Measurements from ENCODE around the gene CTTNBP2NL.

The CTTNBP2NL gene, protein sequence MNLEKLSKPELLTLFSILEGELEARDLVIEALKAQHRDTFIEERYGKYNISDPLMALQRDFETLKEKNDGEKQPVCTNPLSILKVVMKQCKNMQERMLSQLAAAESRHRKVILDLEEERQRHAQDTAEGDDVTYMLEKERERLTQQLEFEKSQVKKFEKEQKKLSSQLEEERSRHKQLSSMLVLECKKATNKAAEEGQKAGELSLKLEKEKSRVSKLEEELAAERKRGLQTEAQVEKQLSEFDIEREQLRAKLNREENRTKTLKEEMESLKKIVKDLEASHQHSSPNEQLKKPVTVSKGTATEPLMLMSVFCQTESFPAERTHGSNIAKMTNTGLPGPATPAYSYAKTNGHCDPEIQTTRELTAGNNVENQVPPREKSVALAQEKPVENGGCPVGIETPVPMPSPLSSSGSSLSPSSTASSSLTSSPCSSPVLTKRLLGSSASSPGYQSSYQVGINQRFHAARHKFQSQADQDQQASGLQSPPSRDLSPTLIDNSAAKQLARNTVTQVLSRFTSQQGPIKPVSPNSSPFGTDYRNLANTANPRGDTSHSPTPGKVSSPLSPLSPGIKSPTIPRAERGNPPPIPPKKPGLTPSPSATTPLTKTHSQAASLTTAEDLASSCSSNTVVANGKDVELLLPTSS

GRCh38 chr1:112395821-112396652, at the start of gene CTTNBP2NL:
Gene CTTNBP2NL (plus strand): TSS chr1:112396214. CDS start chr1:112416166, 19,952 bp downstream.
- peak; percentile 81 for DNase-seq (ENCODE audit: low spot score)
- Mint-ChIP-seq H3K4me1 (ENCODE audit: low read depth) (peaks cover 29% of the 10 kb centered on the region), H3K9me3 (no peaks in the 10 kb centered on the region), H3K27ac (no peak within 1 kb of the TSS), H3K4me3 (peak within 1 kb of the TSS; percentile 87), H3K27me3 (ENCODE audit: low read depth) (peaks cover 15% of the 10 kb centered on the region), H3K36me3 (ENCODE audit: low read depth) (no peaks in the 10 kb centered on the region)

DNA sequence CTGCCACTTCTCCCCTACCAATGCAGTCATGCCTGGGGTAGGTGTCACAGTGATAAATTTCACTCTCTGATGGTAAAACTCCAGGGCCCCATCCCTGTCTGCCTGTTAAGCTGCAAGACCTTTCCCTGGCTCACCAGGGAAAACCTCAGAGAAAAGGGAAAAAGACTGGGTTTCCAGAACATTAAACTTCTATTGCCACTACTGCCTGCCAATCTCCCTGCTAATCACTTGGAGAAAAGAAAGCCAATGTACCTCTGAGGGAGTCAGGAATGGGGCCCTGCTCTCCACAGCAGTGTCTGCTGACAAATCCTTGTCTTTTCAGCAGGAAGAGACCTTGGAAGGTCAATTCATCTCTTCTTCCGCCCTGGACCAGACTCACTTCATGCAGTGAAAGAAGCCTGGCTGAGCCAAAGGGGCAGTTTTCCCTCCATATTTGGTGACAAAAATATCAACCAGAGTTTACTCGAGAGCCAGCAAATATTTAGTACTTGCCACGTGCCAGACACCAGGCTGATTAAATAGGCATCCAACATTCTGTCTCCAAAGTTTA, 49.1 kb upstream of the CTTNBP2NL start:
- Mint-ChIP-seq H3K4me3 (no peak overlapping the region), H3K27ac (no peak overlapping the region), H3K9me3 (peaks cover 6% of the 10 kb centered on the region)

GRCh38 chr1:112356765-112357164, 39.2 kb upstream of the CTTNBP2NL start:
- Mint-ChIP-seq H3K27me3 (ENCODE audit: low read depth) (peaks cover 31% of the 10 kb centered on the region), H3K4me1 (ENCODE audit: low read depth) (no peaks in the 10 kb centered on the region), H3K36me3 (ENCODE audit: low read depth) (no peaks in the 10 kb centered on the region), H3K4me3 (no peak overlapping the region), H3K9me3 (no peaks in the 10 kb centered on the region), H3K27ac (no peak overlapping the region)
- DNase-seq (ENCODE audit: low spot score) = no peak

More for the DNA sequence above, 49.1 kb upstream of the CTTNBP2NL start:
- H3K27me3 Mint-ChIP-seq (ENCODE audit: low read depth) = peaks cover 7% of the 10 kb centered on the region
- H3K4me1 Mint-ChIP-seq (ENCODE audit: low read depth) = peaks cover 17% of the 10 kb centered on the region
- H3K36me3 Mint-ChIP-seq (ENCODE audit: low read depth) = no peaks in the 10 kb centered on the region
- no peak for DNase-seq (ENCODE audit: low spot score)

DNA sequence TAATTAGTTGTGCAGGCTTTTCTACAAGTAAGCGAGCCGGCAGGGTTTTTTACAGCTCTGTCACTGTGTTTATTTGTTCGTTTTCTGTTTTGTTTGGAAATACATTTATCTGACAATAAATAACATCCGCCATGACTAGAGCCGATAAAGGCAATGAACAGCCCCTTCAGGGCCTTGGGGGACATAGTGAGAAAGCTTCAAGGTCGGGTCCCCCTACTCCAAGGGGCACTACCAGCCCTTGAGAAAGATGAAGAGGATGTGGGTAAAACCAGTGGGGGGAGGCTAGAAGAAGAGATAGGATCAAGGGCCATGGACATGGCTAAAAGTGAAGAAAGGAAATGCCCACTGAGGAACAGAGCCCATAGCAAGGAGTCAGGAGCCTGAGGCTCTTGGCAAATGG, 38.5 kb upstream of the CTTNBP2NL start:
- no peak overlapping the region for H3K4me3 Mint-ChIP-seq
- no peaks in the 10 kb centered on the region for H3K9me3 Mint-ChIP-seq
- peaks cover 31% of the 10 kb centered on the region for H3K27me3 Mint-ChIP-seq (ENCODE audit: low read depth)
- H3K36me3 Mint-ChIP-seq (ENCODE audit: low read depth) = no peaks in the 10 kb centered on the region
- DNase-seq (ENCODE audit: low spot score) = no peak
- H3K4me1 Mint-ChIP-seq (ENCODE audit: low read depth) = no peaks in the 10 kb centered on the region
- no peak overlapping the region for H3K27ac Mint-ChIP-seq

DNA sequence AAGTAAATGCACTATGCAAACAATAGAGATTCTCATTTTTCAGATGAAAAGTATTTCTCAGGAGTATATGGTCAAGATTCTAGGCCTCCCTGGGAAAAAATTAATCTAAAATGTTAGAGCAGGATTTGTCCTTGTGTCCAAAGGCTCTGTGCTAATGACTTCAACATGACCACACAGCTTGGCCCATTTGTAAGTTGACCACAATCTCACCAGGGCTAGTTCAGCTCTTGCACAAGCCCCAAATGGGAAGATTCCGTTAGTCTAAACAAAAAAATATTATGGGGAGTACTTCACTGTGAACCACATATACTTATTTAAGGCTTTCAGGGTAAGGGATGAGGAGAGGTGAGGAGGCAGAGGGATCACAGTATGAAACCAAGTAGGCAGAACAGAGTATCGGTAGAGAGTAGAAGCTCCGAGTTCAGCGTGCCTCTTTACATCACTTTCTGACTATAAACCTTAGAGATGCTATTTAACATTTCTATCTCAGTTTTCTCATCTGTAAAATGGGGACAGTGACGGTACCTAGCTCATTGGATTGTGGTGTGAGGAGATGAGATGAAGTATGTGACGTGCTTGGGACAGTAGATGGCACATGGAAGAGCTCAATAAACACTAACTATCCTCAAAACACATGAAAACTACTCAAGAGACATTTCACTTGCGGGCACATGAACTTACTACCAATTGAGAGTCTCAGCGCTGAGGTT, 37.8 kb upstream of the CTTNBP2NL start:
- H3K27me3 Mint-ChIP-seq (ENCODE audit: low read depth) = peaks cover 33% of the 10 kb centered on the region
- no peaks in the 10 kb centered on the region for H3K36me3 Mint-ChIP-seq (ENCODE audit: low read depth)
- no peak for DNase-seq (ENCODE audit: low spot score)
- H3K4me1 Mint-ChIP-seq (ENCODE audit: low read depth) = no peaks in the 10 kb centered on the region
- no peak overlapping the region for H3K4me3 Mint-ChIP-seq
- H3K27ac Mint-ChIP-seq = no peak overlapping the region
- no peaks in the 10 kb centered on the region for H3K9me3 Mint-ChIP-seq

DNA sequence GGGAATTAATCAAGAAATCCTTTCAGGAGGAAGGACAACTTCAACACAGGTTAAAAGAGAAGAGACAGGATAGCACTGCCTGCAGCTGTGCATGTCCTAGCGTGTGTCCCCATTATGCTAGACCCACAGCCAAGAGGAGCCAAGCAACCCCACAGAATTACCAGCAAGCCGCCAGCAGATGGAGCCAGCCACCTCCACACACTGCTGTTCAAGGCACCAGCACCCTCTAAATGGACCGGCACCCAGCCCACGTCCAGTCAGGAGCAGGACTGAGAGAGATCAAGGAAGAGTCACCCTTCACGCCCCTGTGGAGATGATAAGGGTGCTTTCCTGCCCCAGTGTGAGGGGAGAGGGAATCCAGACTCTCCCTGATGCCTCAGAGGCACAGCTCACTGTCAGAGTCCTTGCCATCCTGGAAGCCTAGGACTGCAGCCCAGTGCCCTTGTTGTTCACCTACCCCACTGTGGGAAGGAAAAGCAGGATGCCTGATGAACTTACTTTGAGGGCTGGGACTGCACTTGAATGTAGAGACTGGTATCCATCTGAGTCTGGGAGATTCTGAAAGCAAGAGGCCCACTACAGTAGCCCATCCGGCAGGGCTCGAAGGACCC, 37.1 kb upstream of the CTTNBP2NL start:
- Mint-ChIP-seq H3K36me3 (ENCODE audit: low read depth) (no peaks in the 10 kb centered on the region), H3K4me3 (no peak overlapping the region), H3K27me3 (ENCODE audit: low read depth) (peaks cover 35% of the 10 kb centered on the region), H3K4me1 (ENCODE audit: low read depth) (no peaks in the 10 kb centered on the region), H3K9me3 (no peaks in the 10 kb centered on the region), H3K27ac (no peak overlapping the region)
- no peak for DNase-seq (ENCODE audit: low spot score)

DNA sequence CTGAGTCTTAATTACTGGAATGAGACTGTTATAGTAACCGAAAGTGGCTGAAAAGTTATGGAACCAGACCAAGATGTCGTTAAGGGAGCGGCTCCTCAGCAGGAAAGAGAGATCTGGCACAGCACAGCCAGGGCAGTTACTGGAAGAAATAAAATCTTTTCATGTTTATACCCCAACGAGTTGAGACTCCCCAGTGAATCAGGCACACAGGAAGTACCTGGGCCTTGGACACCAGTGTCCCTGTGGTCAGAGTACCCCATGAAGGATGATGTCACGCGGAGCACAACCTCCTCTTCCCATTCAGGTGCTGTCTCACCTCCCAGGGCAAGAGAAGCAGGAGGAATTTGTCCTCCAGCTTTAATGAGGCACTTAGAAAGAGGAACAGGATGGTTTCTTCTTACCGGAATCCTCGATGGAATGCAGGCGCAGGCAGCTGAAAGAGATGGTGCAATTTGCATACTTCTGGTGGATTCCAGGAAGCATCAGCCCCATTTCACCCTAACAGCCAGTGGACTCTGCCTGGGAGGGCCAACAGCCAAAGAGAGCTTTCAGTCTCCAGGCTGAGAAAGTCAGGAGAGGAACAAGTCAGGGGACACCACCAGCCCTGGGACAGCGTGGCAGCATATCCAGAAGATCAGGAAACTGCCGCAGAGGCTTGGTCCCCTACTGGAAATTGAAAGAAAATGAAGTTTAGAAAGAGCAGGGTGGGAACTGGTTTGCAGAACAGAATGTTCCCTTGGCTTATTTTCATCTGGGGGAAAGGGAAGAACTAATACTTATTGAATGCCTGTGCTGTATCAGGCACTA, 35.9 kb upstream of the CTTNBP2NL start:
- DNase-seq (ENCODE audit: low spot score) = no peak
- H3K36me3 Mint-ChIP-seq (ENCODE audit: low read depth) = no peaks in the 10 kb centered on the region
- H3K9me3 Mint-ChIP-seq = no peaks in the 10 kb centered on the region

DNA sequence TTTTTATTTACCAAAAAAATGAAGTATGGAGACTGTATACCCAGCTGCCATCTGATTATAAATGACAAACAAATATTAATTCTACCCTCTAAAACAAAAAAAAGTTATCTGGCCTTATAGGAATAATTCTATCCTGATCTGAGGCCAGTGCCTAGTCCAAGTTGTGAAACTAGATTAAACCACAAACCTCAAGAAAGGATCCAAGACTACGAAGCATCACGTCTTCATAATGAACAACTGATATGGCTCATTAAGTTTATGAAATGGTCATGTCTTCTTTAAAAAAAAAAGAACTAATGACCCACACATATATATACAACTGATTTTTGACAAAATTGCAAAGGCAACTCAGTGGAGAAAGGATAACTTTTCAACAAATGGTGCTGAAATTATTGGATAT, 32.4 kb upstream of the CTTNBP2NL start:
- no peak for DNase-seq (ENCODE audit: low spot score)
- Mint-ChIP-seq H3K27ac (no peak overlapping the region), H3K4me3 (no peak overlapping the region)

More for the DNA sequence above, 35.9 kb upstream of the CTTNBP2NL start:
- Mint-ChIP-seq H3K4me1 (ENCODE audit: low read depth) (no peaks in the 10 kb centered on the region), H3K27me3 (ENCODE audit: low read depth) (peaks cover 39% of the 10 kb centered on the region), H3K4me3 (no peak overlapping the region), H3K27ac (no peak overlapping the region)

GRCh38 chr1:112368198-112368597, 27.8 kb upstream of the CTTNBP2NL start:
- H3K9me3 Mint-ChIP-seq = no peaks in the 10 kb centered on the region
- peaks cover 32% of the 10 kb centered on the region for H3K27me3 Mint-ChIP-seq (ENCODE audit: low read depth)
- no peaks in the 10 kb centered on the region for H3K36me3 Mint-ChIP-seq (ENCODE audit: low read depth)
- H3K4me3 Mint-ChIP-seq = no peak overlapping the region
- no peak overlapping the region for H3K27ac Mint-ChIP-seq
- DNase-seq (ENCODE audit: low spot score) = no peak
- H3K4me1 Mint-ChIP-seq (ENCODE audit: low read depth) = no peaks in the 10 kb centered on the region

More for the DNA sequence above, 32.4 kb upstream of the CTTNBP2NL start:
- H3K4me1 Mint-ChIP-seq (ENCODE audit: low read depth) = no peaks in the 10 kb centered on the region
- peaks cover 41% of the 10 kb centered on the region for H3K27me3 Mint-ChIP-seq (ENCODE audit: low read depth)
- no peaks in the 10 kb centered on the region for H3K36me3 Mint-ChIP-seq (ENCODE audit: low read depth)
- H3K9me3 Mint-ChIP-seq = no peaks in the 10 kb centered on the region

GRCh38 chr1:112369392-112370285, 26.4 kb upstream of the CTTNBP2NL start:
- Mint-ChIP-seq H3K27ac (no peak overlapping the region), H3K9me3 (no peaks in the 10 kb centered on the region), H3K27me3 (ENCODE audit: low read depth) (peaks cover 34% of the 10 kb centered on the region), H3K4me1 (ENCODE audit: low read depth) (no peaks in the 10 kb centered on the region), H3K36me3 (ENCODE audit: low read depth) (no peaks in the 10 kb centered on the region), H3K4me3 (no peak overlapping the region)
- DNase-seq (ENCODE audit: low spot score) = peak; percentile 73

DNA sequence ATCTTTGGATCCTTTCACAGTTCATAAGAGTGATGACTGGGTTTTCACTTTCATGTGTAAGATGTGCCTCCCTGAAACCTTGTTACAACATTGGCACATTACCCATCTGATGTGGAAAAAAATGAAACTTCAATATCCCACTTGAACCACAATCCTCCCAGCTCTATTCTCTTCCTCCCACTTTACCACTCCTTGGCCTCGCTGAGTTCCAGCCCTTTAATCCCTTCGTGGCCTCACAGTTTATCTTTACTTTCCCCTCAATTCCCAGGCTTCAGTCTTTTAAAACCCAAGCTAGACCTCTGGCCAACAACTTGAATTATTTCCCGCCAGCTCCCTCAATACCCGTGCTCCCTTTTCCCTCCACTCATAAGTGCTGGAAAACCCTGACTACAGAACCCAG, 25.0 kb upstream of the CTTNBP2NL start:
- Mint-ChIP-seq H3K36me3 (ENCODE audit: low read depth) (no peaks in the 10 kb centered on the region), H3K27me3 (ENCODE audit: low read depth) (peaks cover 34% of the 10 kb centered on the region), H3K9me3 (no peaks in the 10 kb centered on the region), H3K4me3 (no peak overlapping the region), H3K27ac (no peak overlapping the region), H3K4me1 (ENCODE audit: low read depth) (no peaks in the 10 kb centered on the region)
- DNase-seq (ENCODE audit: low spot score) = no peak

DNA sequence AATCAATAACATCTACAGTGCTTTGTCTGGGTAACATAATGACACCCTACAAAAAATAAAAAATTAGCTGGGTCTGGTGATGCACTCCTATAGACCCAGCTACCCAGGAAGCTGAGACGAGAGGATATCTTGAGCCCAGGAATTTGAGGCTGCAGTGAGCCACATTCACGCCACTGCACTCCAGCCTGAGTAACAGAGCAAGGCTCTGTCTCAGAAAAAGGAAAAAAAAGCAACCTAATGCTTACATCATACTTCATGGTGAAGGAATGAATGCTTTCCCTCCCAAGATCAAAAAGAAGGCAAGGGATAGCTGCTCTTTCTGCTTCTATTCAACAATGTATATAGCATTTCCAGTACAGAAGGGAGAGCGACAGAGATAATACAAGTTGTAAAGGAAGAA, 24.2 kb upstream of the CTTNBP2NL start:
- no peaks in the 10 kb centered on the region for H3K9me3 Mint-ChIP-seq
- DNase-seq (ENCODE audit: low spot score) = no peak
- H3K27ac Mint-ChIP-seq = no peak overlapping the region
- H3K4me1 Mint-ChIP-seq (ENCODE audit: low read depth) = no peaks in the 10 kb centered on the region
- no peaks in the 10 kb centered on the region for H3K36me3 Mint-ChIP-seq (ENCODE audit: low read depth)
- no peak overlapping the region for H3K4me3 Mint-ChIP-seq
- peaks cover 35% of the 10 kb centered on the region for H3K27me3 Mint-ChIP-seq (ENCODE audit: low read depth)
